Left renal cortex interstitium (tissue), 4 donors: ENCODE measurements around the gene TSPAN9. TPM values are rescaled to one million over a fixed set of nuclear protein-coding genes. Genes with fewer than 3 reads are reported as not detected.

Experiments used
- DNase-seq, 4 donors: peaks; one replicate each; pipeline ENCODE4 v3.0.0-alpha.2; 2013; ENCODE audit warnings: low read depth in 4 of 4, low spot score in 2 of 4, missing footprints in 1 of 4
- polyA plus RNA-seq, 4 donors: library from polyadenylated mRNA; unstranded; fragments of 120-200 nt; gene quantifications; one replicate each; pipeline ENCODE4 v1.2.1, GENCODE V29; 2013; ENCODE audit not compliant: insufficient read length in 4 of 4

Gene TSPAN9
- polyA plus RNA-seq, 4 donors = 81.7 to 105 (median 95.4) TPM

GRCh38 chr12:3262470-3262869, 185.3 kb downstream of the TSPAN9 start:
- DNase-seq = peak in 1 of 4 donors; percentile 54

- DNase-seq = no peak
Observed at GRCh38 chr12:3263282-3263681, 186.1 kb downstream of the TSPAN9 start.

GRCh38 chr12:3263939-3264922, 187.1 kb downstream of the TSPAN9 start:
- no peak for DNase-seq

GRCh38 chr12:3265406-3265805, 188.2 kb downstream of the TSPAN9 start:
- DNase-seq = no peak

GRCh38 chr12:3266638-3267037, 189.5 kb downstream of the TSPAN9 start:
- DNase-seq = no peak

- no peak for DNase-seq
Observed at GRCh38 chr12:3267690-3268089, 190.5 kb downstream of the TSPAN9 start.

GRCh38 chr12:3269594-3269993, 192.4 kb downstream of the TSPAN9 start:
- no peak for DNase-seq

GRCh38 chr12:3271146-3271545, 194.0 kb downstream of the TSPAN9 start:
- DNase-seq = no peak

- no peak for DNase-seq
Observed at GRCh38 chr12:3271639-3272038, 194.5 kb downstream of the TSPAN9 start.

- no peak for DNase-seq
Observed at GRCh38 chr12:3272958-3273357, 195.8 kb downstream of the TSPAN9 start.

- no peak for DNase-seq
Observed at GRCh38 chr12:3273409-3273853, 196.3 kb downstream of the TSPAN9 start.

- no peak for DNase-seq
Observed at GRCh38 chr12:3274664-3275063, 197.5 kb downstream of the TSPAN9 start.

- no peak for DNase-seq
Observed at GRCh38 chr12:3275171-3276041, 198.2 kb downstream of the TSPAN9 start.

GRCh38 chr12:3276226-3276625, 199.0 kb downstream of the TSPAN9 start:
- no peak for DNase-seq

- DNase-seq = no peak
Observed at GRCh38 chr12:3277306-3277943, 200.2 kb downstream of the TSPAN9 start.

GRCh38 chr12:3278681-3279414, 201.7 kb downstream of the TSPAN9 start:
- DNase-seq = no peak

- DNase-seq = no peak
Observed at GRCh38 chr12:3279415-3279780, 202.2 kb downstream of the TSPAN9 start.

- DNase-seq = no peak
Observed at GRCh38 chr12:3279832-3280231, 202.7 kb downstream of the TSPAN9 start.

GRCh38 chr12:3280967-3281366, 203.8 kb downstream of the TSPAN9 start:
- no peak for DNase-seq
